H9 (cell line): ENCODE data around the gene PRKAG2. TPM values are rescaled to one million over a fixed set of nuclear protein-coding genes. Genes with fewer than 3 reads are reported as not detected.

ENCODE experiments used
- DNase-seq: peaks from one replicate; pipeline ENCODE4 v3.0.0-alpha.2; 2017
- H2AFZ ChIP-seq: one replicate; pipeline ENCODE4 v1.6.1; 2013; ENCODE audit warnings: mild to moderate bottlenecking, low read length, control low read depth, moderate library complexity
- H2AK5ac ChIP-seq: 2 replicates; pipeline ENCODE4 v1.6.1; 2013; ENCODE audit warnings: low read length, control low read depth, mixed read lengths; ENCODE audit not compliant: insufficient read length
- H2BK120ac ChIP-seq: one replicate; pipeline ENCODE4 v1.6.1; 2013; ENCODE audit warnings: low read depth, mild to moderate bottlenecking, low read length, control low read depth, inconsistent platforms; ENCODE audit not compliant: poor library complexity, severe bottlenecking
- H2BK12ac ChIP-seq: 2 replicates; pipeline ENCODE4 v1.6.1; 2013; ENCODE audit warnings: low read length, control low read depth, mixed read lengths, low read depth; ENCODE audit not compliant: insufficient read length
- H2BK15ac ChIP-seq: 2 replicates; pipeline ENCODE4 v1.6.1; 2013; ENCODE audit warnings: low read depth, low read length, control low read depth
- H2BK20ac ChIP-seq: one replicate; pipeline ENCODE4 v1.6.1; 2013; ENCODE audit warnings: low read depth, mild to moderate bottlenecking, low read length, control low read depth, inconsistent platforms; ENCODE audit not compliant: poor library complexity, severe bottlenecking
- H2BK5ac ChIP-seq: 2 replicates; pipeline ENCODE4 v1.6.1; 2013; ENCODE audit warnings: low read length, control low read depth, mixed read lengths; ENCODE audit not compliant: insufficient read length
- H3K14ac ChIP-seq: 2 replicates; pipeline ENCODE4 v1.6.1; 2013; ENCODE audit warnings: low read length, control low read depth; ENCODE audit not compliant: insufficient read depth
- H3K18ac ChIP-seq: 2 replicates; pipeline ENCODE4 v1.6.1; 2013; ENCODE audit warnings: low read depth, mild to moderate bottlenecking, mixed read lengths, low read length, control low read depth; ENCODE audit not compliant: insufficient read length
- H3K23ac ChIP-seq: 2 replicates; pipeline ENCODE4 v1.6.1; 2013; ENCODE audit warnings: low read length, control low read depth, mixed read lengths, low read depth; ENCODE audit not compliant: insufficient read length
- H3K23me2 ChIP-seq: 2 replicates; pipeline ENCODE4 v1.6.1; 2013; ENCODE audit warnings: low read depth, mild to moderate bottlenecking, mixed read lengths, low read length, control low read depth; ENCODE audit not compliant: insufficient read length, poor library complexity, severe bottlenecking
- H3K27ac ChIP-seq: 2 replicates; pipeline ENCODE4 v1.5.1; 2013; ENCODE audit warnings: low read length, control low read depth, mixed read lengths, low read depth; ENCODE audit not compliant: insufficient read length
- H3K27me3 ChIP-seq: 2 replicates; pipeline ENCODE4 v1.6.1; 2013; ENCODE audit warnings: low read length, control low read depth, inconsistent platforms; ENCODE audit not compliant: insufficient read depth
- H3K4ac ChIP-seq: 2 replicates; pipeline ENCODE4 v1.6.1; 2013; ENCODE audit warnings: low read depth, mild to moderate bottlenecking, control low read depth, inconsistent platforms, low read length, moderate library complexity
- H3K4me1 ChIP-seq: 2 replicates; pipeline ENCODE4 v1.6.1; 2013; ENCODE audit warnings: low read length, control low read depth, inconsistent platforms; ENCODE audit not compliant: insufficient read depth
- H3K4me2 ChIP-seq: 2 replicates; pipeline ENCODE4 v1.6.1; 2013; ENCODE audit warnings: low read length, control low read depth, mixed read lengths; ENCODE audit not compliant: insufficient read length, insufficient read depth
- H3K56ac ChIP-seq: 2 replicates; pipeline ENCODE4 v1.6.1; 2013; ENCODE audit warnings: low read depth, mild to moderate bottlenecking, mixed read lengths, low read length, control low read depth; ENCODE audit not compliant: insufficient read length
- H3K79me1 ChIP-seq: 2 replicates; pipeline ENCODE4 v1.6.1; 2013; ENCODE audit warnings: low read depth, mild to moderate bottlenecking, moderate library complexity, low read length, control low read depth, inconsistent platforms; ENCODE audit not compliant: insufficient read depth, poor library complexity, severe bottlenecking
- H3K79me2 ChIP-seq: 2 replicates; pipeline ENCODE4 v1.6.1; 2013; ENCODE audit warnings: low read length, control low read depth, inconsistent platforms; ENCODE audit not compliant: insufficient read depth
- H3K9ac ChIP-seq: 2 replicates; pipeline ENCODE4 v1.6.1; 2013; ENCODE audit warnings: low read length, control low read depth, mixed read lengths; ENCODE audit not compliant: insufficient read length; ENCODE audit errors: extremely low read depth
- H3K9me3 ChIP-seq: one replicate; pipeline ENCODE4 v1.6.1; 2013; ENCODE audit warnings: low read depth, low read length, inconsistent platforms; ENCODE audit not compliant: control insufficient read depth
- H3T11ph ChIP-seq: one replicate; pipeline ENCODE4 v1.6.1; 2013; ENCODE audit warnings: mild to moderate bottlenecking, low read length, control low read depth, inconsistent platforms
- H4K20me1 ChIP-seq: one replicate; pipeline ENCODE4 v1.6.1; 2013; ENCODE audit not compliant: control insufficient read depth, insufficient read length, insufficient read depth
- H4K5ac ChIP-seq: 2 replicates; pipeline ENCODE4 v1.6.1; 2013; ENCODE audit warnings: low read depth, mild to moderate bottlenecking, mixed read lengths, low read length, control low read depth; ENCODE audit not compliant: insufficient read length
- H4K8ac ChIP-seq: replicated peaks from 2 replicates; pipeline ENCODE4 v1.6.1; 2013; ENCODE audit warnings: low read length, control low read depth, mixed read lengths, low read depth; ENCODE audit not compliant: insufficient read length
- H4K91ac ChIP-seq: 2 replicates; pipeline ENCODE4 v1.6.1; 2013; ENCODE audit warnings: low read depth, mild to moderate bottlenecking, moderate library complexity, mixed read lengths, low read length, control low read depth; ENCODE audit not compliant: insufficient read length
- H3K27ac Mint-ChIP-seq, 3 experiments: 2 replicates in 2 of 3; 3 replicates in 1 of 3; pipeline ENCODE4 v1.8.0; 2020 to 2021; ENCODE audit warnings: mixed read lengths in 3 of 3, mild to moderate bottlenecking in 1 of 3, moderate library complexity in 1 of 3
- H3K27me3 Mint-ChIP-seq: 2 replicates; pipeline ENCODE4 v1.8.0; 2021; ENCODE audit warnings: low read depth, mild to moderate bottlenecking, moderate library complexity, mixed read lengths
- H3K36me3 Mint-ChIP-seq, 3 experiments: 2 replicates in 2 of 3; 3 replicates in 1 of 3; pipeline ENCODE4 v1.8.0; 2020 to 2021; ENCODE audit warnings: low read depth in 3 of 3, mixed read lengths in 3 of 3; ENCODE audit not compliant: insufficient read depth in 1 of 3
- H3K4me1 Mint-ChIP-seq, 2 experiments: 2 replicates each; pipeline ENCODE4 v1.8.0; 2020; ENCODE audit warnings: mixed read lengths in 2 of 2
- H3K4me3 Mint-ChIP-seq, 2 experiments: 2 replicates in 1 of 2; 3 replicates in 1 of 2; pipeline ENCODE4 v1.8.0; 2020 to 2021; ENCODE audit warnings: mild to moderate bottlenecking in 2 of 2, mixed read lengths in 2 of 2, moderate library complexity in 1 of 2
- H3K9me3 Mint-ChIP-seq, 2 experiments: 2 replicates in 1 of 2; 3 replicates in 1 of 2; pipeline ENCODE4 v1.8.0; 2020; ENCODE audit warnings: mild to moderate bottlenecking in 2 of 2, mixed read lengths in 2 of 2, moderate library complexity in 1 of 2
- WGBS: extraction: QIAGEN DNeasy Blood & Tissue Kit; methylation state at CpG from one replicate; pipeline ENCODE4 v1.1.7; 2013; ENCODE audit warnings: missing lambda C conversion rate, low lambda C conversion rate, mixed read lengths; ENCODE audit not compliant: insufficient read length; ENCODE audit errors: extremely low coverage; 5-methylcytosine and 5-hydroxymethylcytosine counted together
- total RNA-seq: library from RNA; stranded (reverse); gene quantifications from 2 replicates; pipeline ENCODE4 v1.2.1, GENCODE V29; 2021
- TF ChIP-seq, protein P1 (sequence below): fragments of 200-600 bp; sonication (generic); conservative IDR thresholded peaks from 3 replicates; pipeline ENCODE4 v1.8.0; 2021; ENCODE audit warnings: antibody characterized with exemption, mild to moderate bottlenecking

The PRKAG2 gene
- total RNA-seq, 1 experiment from 2014 or later, result 11.8 TPM

DNA sequence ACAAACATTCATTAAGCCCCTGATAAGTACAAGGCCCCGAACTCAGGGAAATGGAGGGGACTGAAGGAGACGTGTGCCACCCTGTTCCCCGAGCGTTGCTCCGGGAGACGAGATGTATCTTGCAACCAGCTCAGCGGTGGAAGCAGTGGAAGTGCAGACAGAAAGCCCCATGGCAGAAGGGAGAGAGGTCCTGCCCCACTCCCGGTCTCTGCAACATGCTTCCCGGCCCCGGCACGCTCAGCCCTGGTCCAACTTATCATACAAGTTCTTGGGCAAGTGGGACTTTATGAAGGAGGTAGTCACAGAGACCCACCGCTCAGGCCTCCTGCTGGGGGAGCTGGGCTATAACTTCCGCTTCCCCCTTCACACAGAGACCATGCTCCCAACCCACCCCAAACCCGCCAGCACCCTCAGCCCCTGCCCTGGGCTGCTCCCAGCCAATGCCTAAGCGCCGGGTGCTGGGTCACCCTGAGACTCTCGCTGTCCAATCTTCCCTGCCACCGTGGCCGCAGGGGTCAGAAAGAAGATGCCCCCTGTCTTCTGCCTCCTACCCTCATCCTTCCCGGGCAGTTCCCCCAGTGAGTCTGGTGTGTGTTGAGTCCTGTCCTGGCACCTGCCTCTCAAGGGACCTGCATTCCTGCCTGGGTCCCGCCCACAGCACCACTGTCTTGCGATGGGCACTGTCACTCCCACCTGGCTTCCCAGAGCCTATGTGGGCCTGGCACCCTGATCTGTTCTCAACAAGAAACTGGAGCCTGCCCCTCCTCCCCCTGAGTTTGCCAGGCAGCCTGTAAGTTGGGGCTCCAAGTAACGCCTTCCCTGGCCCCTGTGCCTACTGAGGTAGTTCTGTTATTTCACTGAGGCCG is 157.7 kb downstream of the PRKAG2 start:
- H3K56ac ChIP-seq, result no peak overlapping the region
- no peak overlapping the region for H3K4ac ChIP-seq
- no peak overlapping the region for H3K27ac ChIP-seq
- no peaks in the 10 kb centered on the region for H3K9me3 ChIP-seq
- H2BK20ac ChIP-seq, result no peak overlapping the region
- no peak overlapping the region for H3K9ac ChIP-seq
- no peak overlapping the region for H2AK5ac ChIP-seq
- H4K91ac ChIP-seq, result no peak overlapping the region
- no peak overlapping the region for H3K4me3 Mint-ChIP-seq
- no peak overlapping the region for H3K18ac ChIP-seq
- no peaks in the 10 kb centered on the region for H4K20me1 ChIP-seq
- H2AFZ ChIP-seq, result no peak overlapping the region
- H3K23me2 ChIP-seq, result no peaks in the 10 kb centered on the region
- H3T11ph ChIP-seq, result no peak overlapping the region
- no peak overlapping the region for H3K14ac ChIP-seq
- TF ChIP-seq, protein P1, sequence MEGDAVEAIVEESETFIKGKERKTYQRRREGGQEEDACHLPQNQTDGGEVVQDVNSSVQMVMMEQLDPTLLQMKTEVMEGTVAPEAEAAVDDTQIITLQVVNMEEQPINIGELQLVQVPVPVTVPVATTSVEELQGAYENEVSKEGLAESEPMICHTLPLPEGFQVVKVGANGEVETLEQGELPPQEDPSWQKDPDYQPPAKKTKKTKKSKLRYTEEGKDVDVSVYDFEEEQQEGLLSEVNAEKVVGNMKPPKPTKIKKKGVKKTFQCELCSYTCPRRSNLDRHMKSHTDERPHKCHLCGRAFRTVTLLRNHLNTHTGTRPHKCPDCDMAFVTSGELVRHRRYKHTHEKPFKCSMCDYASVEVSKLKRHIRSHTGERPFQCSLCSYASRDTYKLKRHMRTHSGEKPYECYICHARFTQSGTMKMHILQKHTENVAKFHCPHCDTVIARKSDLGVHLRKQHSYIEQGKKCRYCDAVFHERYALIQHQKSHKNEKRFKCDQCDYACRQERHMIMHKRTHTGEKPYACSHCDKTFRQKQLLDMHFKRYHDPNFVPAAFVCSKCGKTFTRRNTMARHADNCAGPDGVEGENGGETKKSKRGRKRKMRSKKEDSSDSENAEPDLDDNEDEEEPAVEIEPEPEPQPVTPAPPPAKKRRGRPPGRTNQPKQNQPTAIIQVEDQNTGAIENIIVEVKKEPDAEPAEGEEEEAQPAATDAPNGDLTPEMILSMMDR, result no peak
- peaks cover 0 to 8% of the 10 kb centered on the region in 2 experiments; a peak in 1 of 5 replicates for H3K9me3 Mint-ChIP-seq
- no peak overlapping the region for H2BK15ac ChIP-seq
- DNase-seq, result no peak
- peak overlapping the region in 2 of 3 experiments; percentile 34 to 84; a peak in 3 of 7 replicates for H3K27ac Mint-ChIP-seq
- H3K27me3 Mint-ChIP-seq, result peaks cover 15% of the 10 kb centered on the region
- no peak overlapping the region for H4K5ac ChIP-seq
- H2BK12ac ChIP-seq, result no peak overlapping the region
- H3K79me2 ChIP-seq, result no peaks in the 10 kb centered on the region
- no CpG with 5 or more reads among the region's 24 CpGs for WGBS
- H3K4me1 Mint-ChIP-seq, result peaks cover 4% of the 10 kb centered on the region in 2 experiments; a peak in 2 of 4 replicates
- H2BK120ac ChIP-seq, result no peak overlapping the region
- no peak overlapping the region for H3K4me2 ChIP-seq
- H4K8ac ChIP-seq, result no peak overlapping the region
- H3K79me1 ChIP-seq, result no peaks in the 10 kb centered on the region
- H3K27me3 ChIP-seq, result no peaks in the 10 kb centered on the region
- H2BK5ac ChIP-seq, result no peak overlapping the region
- H3K36me3 Mint-ChIP-seq, result no peaks in the 10 kb centered on the region
- H3K23ac ChIP-seq, result no peak overlapping the region
- H3K4me1 ChIP-seq, result no peaks in the 10 kb centered on the region
